ENCODE results near the gene MRPL54. TPM values are rescaled to one million over a fixed set of nuclear protein-coding genes. Genes with fewer than 3 reads are reported as not detected.

Gene MRPL54
- total RNA-seq, 2 experiments from 2014 or later: 78.4 to 81.3 TPM

DNA sequence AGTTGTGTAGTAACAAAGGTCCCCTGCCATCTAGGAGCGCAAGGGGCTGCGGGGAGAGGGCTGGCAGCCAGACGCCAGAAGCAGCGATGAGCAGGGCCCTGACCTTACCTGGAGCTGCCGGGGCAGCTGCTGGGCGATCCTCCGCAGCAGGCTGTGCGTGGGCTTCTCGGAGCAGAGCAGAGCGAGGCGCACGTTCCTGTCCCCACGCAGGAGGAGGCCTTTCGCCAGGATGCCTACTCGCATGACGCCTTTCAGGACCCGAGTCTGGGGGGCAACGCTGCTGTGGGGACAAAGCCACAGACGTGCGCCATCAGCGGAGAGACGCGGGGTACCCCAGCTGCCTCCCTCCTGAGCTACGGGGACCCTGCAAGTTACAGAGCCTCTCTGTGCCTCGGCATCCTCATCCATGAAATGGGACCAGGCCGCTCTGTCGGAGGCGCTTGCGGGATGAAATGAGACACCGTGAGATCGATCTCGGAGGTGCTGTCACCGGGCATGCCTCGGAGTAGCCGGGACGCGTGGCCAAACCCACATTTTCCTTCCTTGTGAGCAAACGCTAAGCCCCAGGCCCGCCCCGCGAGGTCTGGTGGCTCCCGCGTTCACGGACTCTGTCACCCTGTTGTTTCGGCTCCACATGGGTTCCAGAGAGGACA lies 54.2 kb downstream of the MRPL54 start:
- peaks cover 43% of the 10 kb centered on the region for H3K4me1 Mint-ChIP-seq
- ChIA-PET CTCF (interaction anchor here (0.7 to 1.3 kb wide), 2 partner anchors 12 to 116 kb away, joined by 3 read pairs; no protein-coding TSS in a partner anchor), POLR2A (no interaction called here)
- no peak overlapping the region for H3K27ac Mint-ChIP-seq
- H3K27me3 Mint-ChIP-seq: no peaks in the 10 kb centered on the region
- H3K36me3 Mint-ChIP-seq (ENCODE audit: low read depth): peaks cover 4% of the 10 kb centered on the region
- DNase-seq: no peak
- H3K9me3 Mint-ChIP-seq: no peaks in the 10 kb centered on the region
- no peak overlapping the region for H3K4me3 Mint-ChIP-seq

Other genes starting within 250 kb of the MRPL54 start
- gene TEKTIP1, start 223.5 kb upstream of the MRPL54 start, total RNA-seq: 1 to 10 TPM; 6.5 to 8.7 TPM
- 10 to 100 TPM; 62.1 to 67.6 TPM for gene MFSD12, start 205.1 kb upstream of the MRPL54 start, total RNA-seq
- gene HMG20B, start 189.7 kb upstream of the MRPL54 start, total RNA-seq: 10 to 100 TPM; 47.8 to 54.1 TPM
- gene GIPC3, start 177.2 kb upstream of the MRPL54 start, total RNA-seq: under 1 TPM; 0.57 to 0.71 TPM
- gene TBXA2R, start 155.8 kb upstream of the MRPL54 start, total RNA-seq: under 1 TPM; 0.92 to 1.00 TPM
- 10 to 100 TPM; 31.8 to 39.1 TPM for gene CACTIN, start 135.9 kb upstream of the MRPL54 start, total RNA-seq
- gene PIP5K1C, start 62.2 kb upstream of the MRPL54 start, total RNA-seq: 10 to 100 TPM; 18.7 to 19.5 TPM
- 1 to 10 TPM; 2.7 to 3.5 TPM for gene TJP3, start 54.3 kb upstream of the MRPL54 start, total RNA-seq
- gene APBA3, start 990 bp upstream of the MRPL54 start, total RNA-seq: 10 to 100 TPM; 45.8 to 46.2 TPM
- gene RAX2, start 9.5 kb downstream of the MRPL54 start, total RNA-seq: not detected
- 10 to 100 TPM; 14.8 to 18.3 TPM for gene MATK, start 23.7 kb downstream of the MRPL54 start, total RNA-seq
- under 1 TPM in 1 of 2 experiments, not detected in 1; 0.37 TPM for gene ZFR2, start 106.4 kb downstream of the MRPL54 start, total RNA-seq
- gene ATCAY, start 118.0 kb downstream of the MRPL54 start, total RNA-seq: not detected
- not detected for gene NMRK2, start 170.4 kb downstream of the MRPL54 start, total RNA-seq
- 10 to 100 TPM; 35.5 to 41.8 TPM for gene DAPK3, start 208.4 kb downstream of the MRPL54 start, total RNA-seq
- 1,000 to 10,000 TPM; 1,428 to 1,492 TPM for gene EEF2, start 222.8 kb downstream of the MRPL54 start, total RNA-seq
- gene PIAS4, start 245.1 kb downstream of the MRPL54 start, total RNA-seq: 10 to 100 TPM; 33.3 to 40.4 TPM